AG20443 (cell line): ENCODE results near the gene GPR42.
"Not testable (repeated sequence)": the region's sequence is repeated elsewhere in the genome, so short reads cannot be mapped to it uniquely, and the experiment has no call there.

Source experiments
- DNase-seq: peaks from one replicate; pipeline ENCODE4 v3.0.0; 2012; ENCODE audit warnings: low spot score, mixed read lengths

Gene GPR42

DNA sequence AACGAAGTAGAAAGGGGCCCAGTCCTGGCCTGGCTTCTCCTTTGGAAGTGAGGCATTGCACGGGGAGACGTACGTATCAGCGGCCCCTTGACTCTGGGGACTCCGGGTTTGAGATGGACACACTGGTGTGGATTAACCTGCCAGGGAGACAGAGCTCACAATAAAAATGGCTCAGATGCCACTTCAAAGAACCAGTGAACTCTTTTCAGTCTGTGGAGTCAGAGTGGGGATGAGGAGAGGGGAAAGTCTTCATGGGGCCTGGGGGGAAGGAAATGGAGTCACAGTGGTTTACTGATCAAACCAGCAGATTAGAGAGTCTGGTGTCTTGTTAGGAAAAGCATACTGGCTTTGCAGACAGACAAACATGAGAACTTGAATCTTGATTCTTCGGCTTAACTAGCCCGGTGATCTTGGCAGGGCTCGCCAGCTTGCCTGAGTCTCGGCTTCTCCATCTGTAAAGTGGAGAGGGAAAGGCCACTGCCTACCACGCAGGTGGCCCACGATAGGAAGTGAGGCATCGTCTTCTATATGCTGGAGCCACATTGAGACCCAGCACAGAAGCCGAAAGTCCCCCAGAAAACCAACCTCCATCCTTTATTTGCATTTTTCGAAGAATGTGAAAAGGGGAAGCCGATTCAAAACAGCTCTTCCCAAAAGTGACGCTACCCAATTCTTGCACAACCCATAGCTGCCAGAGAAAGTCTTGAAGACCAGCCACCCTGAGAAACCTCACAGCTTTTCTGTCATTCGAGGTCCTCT is 23.5 kb upstream of the GPR42 start, which contains the start of gene FFAR1:
Gene FFAR1, plus strand, starts transcription at position 732 of the 759 bp plus-strand sequence. CDS start 3,650 bp downstream, outside the sequence.
- no peak for DNase-seq

DNA sequence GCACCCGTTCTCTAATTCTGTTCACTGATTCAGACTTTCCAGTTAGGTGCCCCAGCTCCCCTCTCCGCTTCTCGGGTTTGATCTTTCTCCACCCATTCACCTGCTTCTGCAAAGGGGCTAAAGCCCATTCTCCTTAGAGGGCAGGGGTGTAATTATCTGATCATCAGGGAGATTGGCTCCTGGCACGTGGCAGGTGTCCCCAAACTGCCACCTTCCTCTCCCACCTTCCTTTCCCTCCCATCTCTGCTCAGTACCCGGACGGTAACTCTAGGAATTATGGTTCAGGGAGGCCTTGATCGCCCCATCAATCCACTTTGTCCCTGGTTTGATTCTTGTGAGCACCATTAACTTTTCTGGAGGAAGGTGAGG is 23.0 kb upstream of the GPR42 start:
- no peak for DNase-seq

DNA sequence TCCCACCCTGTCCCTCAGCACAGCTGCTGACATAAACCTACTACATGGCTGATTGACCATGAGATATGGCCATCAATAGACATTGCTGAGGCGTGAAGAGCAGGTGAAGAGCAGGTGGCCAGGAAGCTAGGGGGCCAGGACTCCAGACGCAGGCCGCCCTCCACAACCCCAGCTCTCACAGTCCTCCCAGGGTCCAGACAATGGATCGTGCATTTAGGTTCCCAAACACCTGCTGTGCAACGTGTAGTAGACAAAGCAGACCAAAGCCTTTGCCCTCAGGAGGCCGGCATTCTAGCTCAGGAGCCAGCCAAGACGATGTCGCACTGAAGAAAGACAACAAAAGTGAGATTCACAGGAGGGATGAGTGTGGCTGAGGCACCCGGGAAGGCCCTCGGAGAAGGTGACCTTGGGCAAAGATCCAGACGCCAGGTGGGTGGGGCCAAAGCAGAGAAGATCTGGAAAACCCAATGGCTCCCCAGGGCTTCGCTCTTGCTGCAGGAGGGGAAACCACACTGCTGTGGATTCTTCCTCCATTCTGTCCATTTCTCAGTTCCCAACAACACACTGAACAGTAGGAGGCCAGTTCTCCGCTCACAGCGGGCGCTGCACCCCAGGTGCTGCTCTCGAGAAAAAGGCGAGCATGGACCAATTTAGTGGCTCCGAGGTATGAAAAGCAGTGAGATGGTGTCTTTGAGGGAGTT is 21.8 kb upstream of the GPR42 start:
- DNase-seq = no peak

DNA sequence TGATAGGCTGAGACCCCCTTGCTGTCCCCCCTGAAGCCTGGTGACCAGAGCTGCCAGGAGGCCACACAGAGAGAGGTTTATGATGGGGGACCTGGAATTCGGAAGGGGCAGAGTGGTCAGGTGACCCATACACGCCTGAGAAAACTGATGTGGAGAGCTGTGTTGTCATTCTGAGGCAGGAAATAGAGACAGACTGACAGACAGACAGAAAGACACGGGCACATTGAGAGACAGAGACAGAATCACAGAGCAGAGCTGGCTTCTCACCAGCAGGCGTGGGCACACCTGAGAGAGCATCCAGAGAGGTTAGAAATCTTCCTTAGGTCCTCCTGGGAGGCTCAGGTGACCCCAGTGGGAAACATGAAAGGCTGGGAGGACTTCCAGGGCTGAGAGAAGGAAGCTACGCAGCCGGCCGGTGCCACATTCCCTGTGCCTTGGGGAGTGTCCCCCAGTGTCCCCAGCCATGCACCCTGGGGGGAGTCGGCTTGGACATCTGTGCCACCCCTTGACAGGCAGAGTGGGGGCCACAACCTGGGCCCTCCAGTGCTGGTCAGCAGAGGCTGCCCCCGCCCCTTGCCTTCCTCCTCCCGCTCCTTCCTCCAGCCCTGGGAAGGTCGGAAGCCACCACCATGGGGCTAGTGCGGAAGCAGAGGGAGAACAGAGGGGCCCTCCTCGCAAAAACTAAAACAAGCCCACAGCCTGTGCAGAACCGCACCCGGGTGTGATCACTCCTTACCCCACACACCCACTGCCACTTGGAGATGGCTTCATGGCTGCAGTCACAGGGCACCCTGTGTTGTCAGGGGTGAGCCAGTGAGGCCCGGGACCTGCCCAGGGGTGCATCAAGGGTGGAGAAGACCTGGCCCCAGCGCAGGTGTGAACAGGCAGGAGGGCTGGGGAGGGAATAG is 21.0 kb upstream of the GPR42 start:
- no peak for DNase-seq

DNA sequence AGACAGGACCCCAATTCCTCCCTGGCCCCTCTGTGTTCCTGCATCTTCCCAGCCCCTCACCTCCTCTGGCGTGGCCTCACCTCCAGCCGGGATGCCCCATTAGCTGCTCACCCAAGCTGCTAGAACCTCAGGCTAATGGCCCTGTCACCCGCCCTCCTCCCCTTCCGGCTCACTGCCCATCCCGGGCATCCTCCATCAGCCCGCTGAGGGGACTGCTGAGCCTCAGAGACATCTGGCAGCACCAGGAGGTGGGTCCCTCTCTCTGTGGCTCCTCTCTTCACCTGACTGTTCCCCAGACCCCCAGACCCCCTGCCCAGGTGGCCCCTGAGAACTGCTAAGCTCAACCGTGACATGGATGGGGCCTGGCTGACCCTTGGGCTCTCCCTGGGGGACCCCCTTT is 20.3 kb upstream of the GPR42 start:
- DNase-seq = peak; percentile 8

DNA sequence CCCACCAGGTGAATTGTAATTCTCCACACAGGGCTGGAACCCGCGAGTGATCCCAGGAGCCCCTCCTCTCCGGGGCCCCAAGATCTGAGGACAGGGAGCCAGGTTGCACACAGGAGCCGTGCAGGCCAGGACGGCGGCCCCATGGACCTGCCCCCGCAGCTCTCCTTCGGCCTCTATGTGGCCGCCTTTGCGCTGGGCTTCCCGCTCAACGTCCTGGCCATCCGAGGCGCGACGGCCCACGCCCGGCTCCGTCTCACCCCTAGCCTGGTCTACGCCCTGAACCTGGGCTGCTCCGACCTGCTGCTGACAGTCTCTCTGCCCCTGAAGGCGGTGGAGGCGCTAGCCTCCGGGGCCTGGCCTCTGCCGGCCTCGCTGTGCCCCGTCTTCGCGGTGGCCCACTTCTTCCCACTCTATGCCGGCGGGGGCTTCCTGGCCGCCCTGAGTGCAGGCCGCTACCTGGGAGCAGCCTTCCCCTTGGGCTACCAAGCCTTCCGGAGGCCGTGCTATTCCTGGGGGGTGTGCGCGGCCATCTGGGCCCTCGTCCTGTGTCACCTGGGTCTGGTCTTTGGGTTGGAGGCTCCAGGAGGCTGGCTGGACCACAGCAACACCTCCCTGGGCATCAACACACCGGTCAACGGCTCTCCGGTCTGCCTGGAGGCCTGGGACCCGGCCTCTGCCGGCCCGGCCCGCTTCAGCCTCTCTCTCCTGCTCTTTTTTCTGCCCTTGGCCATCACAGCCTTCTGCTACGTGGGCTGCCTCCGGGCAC is 19.3 kb upstream of the GPR42 start:
- DNase-seq = no peak

DNA sequence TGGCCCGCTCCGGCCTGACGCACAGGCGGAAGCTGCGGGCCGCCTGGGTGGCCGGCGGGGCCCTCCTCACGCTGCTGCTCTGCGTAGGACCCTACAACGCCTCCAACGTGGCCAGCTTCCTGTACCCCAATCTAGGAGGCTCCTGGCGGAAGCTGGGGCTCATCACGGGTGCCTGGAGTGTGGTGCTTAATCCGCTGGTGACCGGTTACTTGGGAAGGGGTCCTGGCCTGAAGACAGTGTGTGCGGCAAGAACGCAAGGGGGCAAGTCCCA is 18.8 kb upstream of the GPR42 start:
- no peak for DNase-seq

DNA sequence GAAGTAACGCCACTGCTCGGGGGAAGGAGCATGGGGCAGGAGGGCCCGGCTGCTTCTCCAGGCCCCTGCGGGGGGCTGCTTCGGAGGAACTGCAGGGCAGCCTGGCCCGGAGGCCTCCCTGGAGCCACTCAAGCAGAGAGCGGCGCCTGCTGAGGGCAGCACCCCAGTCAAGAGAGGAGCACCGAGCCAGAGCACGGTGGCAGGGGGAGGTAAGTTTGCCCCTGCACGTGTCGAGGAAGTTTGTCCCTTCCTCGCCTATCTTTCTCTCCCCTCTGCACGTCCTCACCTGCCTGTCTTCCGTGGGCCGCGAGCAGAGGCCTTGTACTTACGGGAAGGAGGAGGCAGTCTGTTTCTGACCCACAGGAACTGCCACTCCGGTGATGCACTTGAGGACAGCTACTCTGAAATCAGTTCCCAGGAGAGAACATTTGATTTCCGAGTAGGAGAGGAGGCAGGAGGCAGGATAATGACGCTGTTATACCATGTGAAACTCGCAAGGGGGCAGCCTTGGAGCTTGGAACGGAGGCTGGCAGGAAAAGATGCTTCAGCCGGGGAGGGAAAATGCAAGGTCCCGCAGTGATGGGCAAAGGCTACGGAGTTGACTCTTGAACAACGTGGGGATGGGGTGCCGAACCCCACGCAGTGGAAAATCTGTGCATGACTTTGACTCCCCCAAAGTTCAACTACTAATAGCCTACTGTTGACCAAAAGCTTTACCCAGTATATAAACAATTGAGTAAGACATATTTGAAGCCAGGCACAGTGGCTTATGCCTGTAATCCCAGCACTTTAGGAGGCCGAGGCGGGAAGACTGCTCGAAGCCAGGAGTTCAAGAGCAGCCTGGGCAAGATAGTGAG is 18.2 kb upstream of the GPR42 start:
- DNase-seq = peak; percentile 90

DNA sequence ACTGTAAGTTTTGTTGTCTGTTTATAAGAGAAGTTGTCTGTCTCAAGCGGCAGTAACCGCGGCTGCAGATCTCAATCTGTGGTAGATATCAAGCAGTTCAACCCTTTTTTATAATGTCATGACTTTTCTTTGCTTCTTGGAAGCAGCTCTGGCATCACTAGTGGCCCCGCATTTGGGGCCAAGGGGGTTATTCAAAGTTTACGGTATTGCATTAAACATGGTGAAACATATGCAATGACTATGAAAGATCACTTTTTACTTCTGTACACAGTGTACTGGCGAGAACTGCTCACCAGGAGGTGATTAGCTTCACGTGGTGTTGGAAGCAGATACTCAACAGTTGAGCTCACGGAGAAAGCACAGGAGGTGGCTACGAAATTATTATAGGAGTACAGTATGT is 17.2 kb upstream of the GPR42 start:
- no peak for DNase-seq

DNA sequence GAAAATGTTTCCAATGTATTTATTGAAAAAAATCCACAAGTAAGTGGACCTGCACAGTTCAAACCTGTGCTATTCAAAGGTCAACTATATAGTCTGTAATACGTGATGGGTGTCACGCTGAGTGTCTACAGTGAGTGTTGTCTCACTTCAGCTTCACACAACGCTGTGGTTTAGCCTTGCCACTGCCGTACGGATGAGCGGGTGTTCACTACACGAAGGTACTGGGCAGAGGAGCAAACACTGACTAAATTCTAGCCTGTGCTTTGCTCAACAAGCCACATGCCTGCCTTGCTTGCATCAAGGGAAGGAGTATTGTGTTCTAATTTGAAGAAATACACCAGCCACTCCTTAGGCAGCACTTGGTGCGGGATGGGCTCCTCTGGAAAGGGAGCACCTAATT is 16.0 kb upstream of the GPR42 start:
- DNase-seq = no peak

DNA sequence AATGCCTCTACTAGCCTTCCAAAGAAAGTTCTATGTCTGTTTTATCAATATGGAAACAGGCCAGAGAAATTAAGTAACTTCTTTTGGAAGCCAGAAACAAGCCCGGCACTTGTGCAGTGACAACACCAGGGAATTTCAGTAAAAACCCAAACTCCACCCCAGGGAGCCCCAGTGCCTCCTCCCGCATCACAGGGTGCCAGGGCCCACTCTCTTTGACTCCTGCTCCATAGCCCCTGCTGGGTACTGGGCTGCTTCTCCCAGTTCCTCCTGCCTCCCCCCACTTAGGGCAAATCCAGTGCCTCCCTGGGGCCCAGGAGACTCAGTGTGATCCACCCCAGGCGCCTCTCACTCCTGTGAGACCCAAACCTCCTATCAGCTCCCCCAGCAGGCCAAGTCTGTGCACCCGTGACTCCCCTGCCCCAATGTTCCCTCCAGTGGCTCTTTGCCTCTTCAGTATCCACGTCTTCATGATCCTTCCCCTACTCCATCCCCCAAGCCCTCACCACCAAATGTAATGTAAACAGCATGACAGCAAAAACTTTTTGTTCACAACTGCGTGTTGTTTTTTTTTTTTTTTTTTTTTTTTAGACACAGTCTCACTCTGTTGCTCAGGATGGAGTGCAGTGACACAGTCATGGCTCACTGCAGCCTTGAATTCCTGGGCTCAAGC is 14.9 kb upstream of the GPR42 start:
- DNase-seq = no peak

DNA sequence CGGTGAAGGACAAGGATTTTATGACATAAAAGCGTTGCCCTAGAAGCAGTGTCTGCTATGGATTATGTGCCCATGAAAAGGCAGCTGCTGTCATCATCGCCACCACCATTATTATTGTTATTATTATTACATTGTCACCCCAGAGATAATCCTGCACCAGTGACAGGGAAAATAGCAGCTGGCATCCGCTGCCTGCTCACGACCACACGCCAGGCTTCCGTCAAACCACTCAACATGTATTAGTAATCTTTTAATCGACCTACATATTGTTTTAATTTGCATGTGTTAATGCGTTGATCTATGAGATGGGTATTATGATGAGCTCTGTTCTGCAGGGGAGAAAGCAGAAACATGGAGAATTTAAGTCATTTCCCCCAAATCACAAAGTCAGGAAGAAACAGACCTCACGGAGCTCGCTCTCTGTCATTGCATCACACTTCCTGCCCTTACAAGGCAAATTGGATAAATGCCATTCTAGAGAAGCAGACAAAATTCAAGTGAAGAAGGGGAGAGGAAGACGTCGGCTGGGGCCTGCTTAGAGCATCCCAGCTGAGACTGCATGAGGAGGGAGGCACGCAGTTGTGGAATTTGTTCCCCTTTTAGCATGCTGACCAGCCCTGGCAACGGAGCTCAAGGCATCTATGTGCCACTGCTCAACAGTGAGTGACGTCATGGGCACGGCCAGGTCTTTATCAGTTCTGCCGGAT is 12.8 kb upstream of the GPR42 start, which contains the start of gene FFAR3:
Gene FFAR3, plus strand, starts transcription at position 594 of the 707 bp plus-strand sequence. CDS start 431 bp downstream, outside the sequence.
- peak; percentile 46 for DNase-seq

DNA sequence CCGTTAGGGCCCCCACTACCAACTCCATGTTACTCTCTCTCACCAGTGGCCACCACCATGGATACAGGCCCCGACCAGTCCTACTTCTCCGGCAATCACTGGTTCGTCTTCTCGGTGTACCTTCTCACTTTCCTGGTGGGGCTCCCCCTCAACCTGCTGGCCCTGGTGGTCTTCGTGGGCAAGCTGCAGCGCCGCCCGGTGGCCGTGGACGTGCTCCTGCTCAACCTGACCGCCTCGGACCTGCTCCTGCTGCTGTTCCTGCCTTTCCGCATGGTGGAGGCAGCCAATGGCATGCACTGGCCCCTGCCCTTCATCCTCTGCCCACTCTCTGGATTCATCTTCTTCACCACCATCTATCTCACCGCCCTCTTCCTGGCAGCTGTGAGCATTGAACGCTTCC is 12.0 kb upstream of the GPR42 start:
- not testable (repeated sequence) for DNase-seq

DNA sequence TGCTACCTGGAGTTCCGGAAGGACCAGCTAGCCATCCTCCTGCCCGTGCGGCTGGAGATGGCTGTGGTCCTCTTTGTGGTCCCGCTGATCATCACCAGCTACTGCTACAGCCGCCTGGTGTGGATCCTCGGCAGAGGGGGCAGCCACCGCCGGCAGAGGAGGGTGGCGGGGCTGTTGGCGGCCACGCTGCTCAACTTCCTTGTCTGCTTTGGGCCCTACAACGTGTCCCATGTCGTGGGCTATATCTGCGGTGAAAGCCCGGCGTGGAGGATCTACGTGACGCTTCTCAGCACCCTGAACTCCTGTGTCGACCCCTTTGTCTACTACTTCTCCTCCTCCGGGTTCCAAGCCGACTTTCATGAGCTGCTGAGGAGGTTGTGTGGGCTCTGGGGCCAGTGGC is 11.5 kb upstream of the GPR42 start:
- DNase-seq = not testable (repeated sequence)

DNA sequence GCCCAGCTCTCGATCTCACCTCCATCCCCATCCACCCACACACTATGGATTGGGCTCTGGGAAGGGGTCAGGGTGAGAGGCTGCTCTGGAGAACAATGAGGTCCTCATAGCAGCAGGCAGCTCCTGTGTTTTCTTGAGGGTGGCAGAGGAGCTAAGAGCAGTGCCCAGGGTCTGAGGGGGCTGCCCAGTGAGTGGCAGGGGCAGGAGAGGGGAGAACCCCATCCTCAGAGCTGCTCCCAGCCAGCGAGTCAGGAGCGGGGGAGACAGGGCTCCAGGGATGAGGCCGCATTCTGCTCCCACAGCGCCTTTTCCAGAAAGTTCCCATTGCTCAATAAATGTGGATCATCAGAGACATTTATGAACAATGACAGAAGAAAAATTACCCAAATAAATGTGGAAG is 10.8 kb upstream of the GPR42 start:
- not testable (repeated sequence) for DNase-seq

DNA sequence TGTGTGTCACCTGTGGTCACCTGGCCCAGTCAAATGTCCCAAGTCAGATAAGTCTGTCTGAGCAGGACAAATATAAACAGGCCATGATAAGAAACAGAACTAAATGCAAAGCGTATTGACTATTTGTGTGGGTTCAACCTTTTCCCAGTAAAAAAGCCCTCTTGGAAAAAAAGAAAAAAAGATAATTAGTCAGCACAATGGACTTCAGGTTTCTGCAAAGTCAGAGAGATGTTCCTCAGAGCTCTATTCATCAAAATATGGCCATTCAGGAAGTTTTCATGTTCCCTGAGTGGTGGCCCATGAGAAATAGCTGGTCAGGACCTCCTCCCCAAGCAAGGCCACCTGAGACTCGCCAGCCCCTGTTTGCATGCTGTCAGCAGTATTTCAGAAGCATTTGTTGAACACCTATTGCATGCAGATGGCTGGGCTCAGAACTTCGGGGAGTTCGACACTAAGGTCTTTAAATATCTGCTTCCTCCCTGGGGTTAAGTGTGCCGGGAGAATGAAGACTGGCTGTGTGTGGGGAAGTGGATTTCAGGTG is 9.9 kb upstream of the GPR42 start:
- no peak for DNase-seq

DNA sequence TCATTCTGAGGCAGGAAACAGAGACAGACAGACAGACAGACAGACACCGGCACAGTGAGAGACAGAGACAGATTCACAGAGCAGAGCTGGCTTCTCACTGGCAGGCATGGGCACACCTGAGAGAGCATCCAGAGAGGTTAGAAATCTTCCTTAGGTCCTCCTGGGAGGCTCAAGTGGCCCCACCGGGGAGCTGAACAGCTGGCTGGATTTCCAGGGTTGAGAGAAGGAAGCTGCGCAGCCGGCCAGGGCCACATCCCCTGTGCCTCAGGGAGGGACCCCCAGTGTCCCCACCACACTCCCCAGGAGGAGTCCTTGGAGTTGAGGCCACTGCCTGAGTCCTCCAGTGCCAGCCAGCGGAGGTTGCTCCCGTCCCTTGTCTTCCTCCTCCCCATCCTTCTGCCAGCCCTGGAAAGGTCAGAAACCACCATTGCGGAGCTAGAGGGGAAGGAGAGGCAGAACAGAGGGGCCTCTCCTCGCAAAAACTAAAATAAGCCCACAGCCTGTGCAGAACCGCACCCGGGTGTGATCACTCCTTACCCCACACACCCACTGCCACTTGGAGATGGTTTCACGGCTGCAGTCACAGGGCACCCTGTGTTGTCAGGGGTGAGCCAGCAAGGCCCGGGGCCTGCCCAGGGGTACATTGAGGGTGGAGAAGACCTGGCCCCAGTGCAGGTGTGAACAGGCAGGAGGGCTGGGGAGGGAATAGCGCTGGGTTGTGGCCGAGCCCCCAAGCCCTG is 8.4 kb upstream of the GPR42 start:
- peak; percentile 1 for DNase-seq

DNA sequence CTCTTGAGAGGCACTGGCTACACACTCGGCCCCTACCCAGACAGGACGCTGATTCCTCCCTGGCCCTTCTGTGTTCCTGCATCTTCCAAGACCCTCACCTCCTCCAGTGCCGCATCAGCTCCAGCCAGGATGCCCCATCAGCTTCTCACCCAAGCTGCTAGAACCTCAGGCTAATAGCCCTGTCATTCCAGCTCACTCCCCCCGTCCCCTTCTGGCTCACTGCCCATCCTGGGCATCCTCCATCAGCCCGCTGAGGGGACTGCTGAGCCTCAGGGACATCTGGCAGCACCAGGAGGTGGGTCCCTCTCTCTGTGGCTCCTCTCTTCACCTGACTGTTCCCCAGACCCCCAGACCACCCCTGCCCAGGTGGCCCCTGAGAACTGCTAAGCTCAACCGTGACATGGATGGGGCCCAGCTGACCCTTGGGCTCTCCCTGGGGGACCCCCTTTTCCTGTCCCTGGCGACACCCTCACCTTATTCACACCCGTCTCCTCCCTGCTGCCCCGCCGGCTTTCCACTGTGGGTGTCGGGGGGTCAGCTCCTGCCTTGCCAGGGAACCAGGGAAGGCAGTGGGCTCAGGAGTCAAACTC is 7.8 kb upstream of the GPR42 start:
- DNase-seq = peak; percentile 0
